Progenitor cell of endocrine pancreas (in vitro differentiated cells): Measurements from ENCODE around the gene NUDT2. TPM values are rescaled to one million over a fixed set of nuclear protein-coding genes. Genes with fewer than 3 reads are reported as not detected.

Experiments used
- DNase-seq: peaks from one replicate; pipeline ENCODE4 v3.0.0; 2021; ENCODE audit warnings: low spot score; ENCODE audit not compliant: unreplicated experiment
- H3K27ac Mint-ChIP-seq: 2 replicates; pipeline ENCODE4 v1.8.0; 2021; ENCODE audit warnings: mild to moderate bottlenecking, moderate library complexity, mixed read lengths
- H3K27me3 Mint-ChIP-seq: 2 replicates; pipeline ENCODE4 v1.8.0; 2021; ENCODE audit warnings: mixed read lengths
- H3K36me3 Mint-ChIP-seq: 2 replicates; pipeline ENCODE4 v1.8.0; 2022; ENCODE audit warnings: mixed read lengths; ENCODE audit not compliant: insufficient read depth
- H3K4me1 Mint-ChIP-seq: 2 replicates; pipeline ENCODE4 v1.8.0; 2021; ENCODE audit warnings: low read depth, mixed read lengths
- H3K4me3 Mint-ChIP-seq: 2 replicates; pipeline ENCODE4 v1.8.0; 2021; ENCODE audit warnings: low read depth, mild to moderate bottlenecking, moderate library complexity, mixed read lengths
- H3K9me3 Mint-ChIP-seq: 2 replicates; pipeline ENCODE4 v1.8.0; 2021; ENCODE audit warnings: low read depth, mixed read lengths
- CTCF ChIP-seq: fragments of 200-600 bp; sonication (generic); IDR thresholded peaks from one replicate; pipeline ENCODE4 v1.5.0; 2021; ENCODE audit warnings: antibody characterized with exemption, mild to moderate bottlenecking; ENCODE audit not compliant: unreplicated experiment
- total RNA-seq: library from RNA; stranded (reverse); gene quantifications from 2 replicates; pipeline ENCODE4 v1.2.1, GENCODE V29; 2021

The NUDT2 gene
- total RNA-seq, 1 donor from 2014 or later = 21.1 TPM

- H3K36me3 Mint-ChIP-seq = no peaks in the 10 kb centered on the region
- peak overlapping the region; percentile 24 for H3K4me3 Mint-ChIP-seq
- no peaks in the 10 kb centered on the region for H3K27me3 Mint-ChIP-seq
- H3K4me1 Mint-ChIP-seq = peaks cover 28% of the 10 kb centered on the region
- H3K9me3 Mint-ChIP-seq = no peaks in the 10 kb centered on the region
- H3K27ac Mint-ChIP-seq = no peak overlapping the region
- no peak for DNase-seq
- TF ChIP-seq CTCF = no peak
These were observed 1.8 kb downstream of the NUDT2 start for GRCh38 chr9:34331196-34331595.

GRCh38 chr9:34332076-34332964 is 3.0 kb downstream of the NUDT2 start:
- DNase-seq = no peak
- Mint-ChIP-seq H3K36me3 (no peaks in the 10 kb centered on the region), H3K9me3 (no peaks in the 10 kb centered on the region), H3K27ac (no peak overlapping the region), H3K4me1 (peaks cover 28% of the 10 kb centered on the region), H3K27me3 (no peaks in the 10 kb centered on the region), H3K4me3 (peak overlapping the region; percentile 12)
- peak; percentile 52 for TF ChIP-seq CTCF

DNA sequence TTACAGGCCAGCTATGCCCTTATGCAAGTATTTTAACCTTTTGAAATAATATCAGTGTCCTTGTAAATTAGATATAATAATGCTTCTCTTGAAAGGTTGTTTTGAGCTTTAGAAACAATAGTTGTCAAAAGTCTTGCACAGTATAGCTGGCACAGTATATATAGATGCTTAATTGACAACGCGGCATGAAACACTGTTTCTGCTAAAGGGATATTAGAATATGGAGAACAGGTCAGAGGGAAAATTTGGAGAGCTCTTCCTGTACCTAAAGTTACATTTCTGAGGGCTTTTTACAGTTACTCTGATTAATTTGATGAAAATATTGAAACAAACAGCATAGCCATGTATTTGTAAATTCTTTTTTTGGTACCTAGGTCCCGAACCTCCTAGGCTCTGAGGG is 4.5 kb downstream of the NUDT2 start:
- no peak overlapping the region for H3K4me3 Mint-ChIP-seq
- H3K27ac Mint-ChIP-seq = no peak overlapping the region
- peaks cover 23% of the 10 kb centered on the region for H3K4me1 Mint-ChIP-seq
- H3K36me3 Mint-ChIP-seq = peaks cover 1% of the 10 kb centered on the region
- no peaks in the 10 kb centered on the region for H3K9me3 Mint-ChIP-seq
- DNase-seq = no peak
- no peak for TF ChIP-seq CTCF
- H3K27me3 Mint-ChIP-seq = no peaks in the 10 kb centered on the region

- Mint-ChIP-seq H3K27ac (peak overlapping the region; percentile 60), H3K9me3 (no peaks in the 10 kb centered on the region), H3K4me1 (peaks cover 23% of the 10 kb centered on the region), H3K4me3 (no peak overlapping the region), H3K27me3 (no peaks in the 10 kb centered on the region), H3K36me3 (peaks cover 1% of the 10 kb centered on the region)
- no peak for DNase-seq
- TF ChIP-seq CTCF = no peak
These were observed 5.0 kb downstream of the NUDT2 start for GRCh38 chr9:34334337-34334824.

DNA sequence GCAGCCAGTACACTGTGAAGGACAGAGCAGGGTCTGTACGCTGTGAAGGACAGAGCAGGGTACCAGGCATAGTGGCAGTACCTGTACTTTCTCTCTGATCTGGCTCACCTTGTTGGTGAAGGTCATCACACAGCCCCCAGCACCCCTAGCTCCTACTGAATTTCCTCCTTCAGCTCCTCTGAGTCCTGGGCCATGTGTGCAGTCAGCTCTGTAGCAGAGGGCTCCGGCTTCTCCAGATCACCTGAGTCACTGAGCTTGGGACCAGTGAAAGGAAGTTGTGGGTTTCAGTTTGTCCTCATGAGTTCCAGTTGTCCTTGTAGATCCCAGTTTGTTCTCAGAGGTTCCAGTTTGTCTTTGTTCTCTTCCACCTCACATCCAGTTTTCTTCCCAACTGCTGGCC is 5.5 kb downstream of the NUDT2 start:
- peaks cover 21% of the 10 kb centered on the region for H3K4me1 Mint-ChIP-seq
- no peak overlapping the region for H3K4me3 Mint-ChIP-seq
- DNase-seq = no peak
- H3K27ac Mint-ChIP-seq = peak overlapping the region; percentile 60
- no peak for TF ChIP-seq CTCF
- no peaks in the 10 kb centered on the region for H3K9me3 Mint-ChIP-seq
- H3K36me3 Mint-ChIP-seq = peaks cover 1% of the 10 kb centered on the region
- H3K27me3 Mint-ChIP-seq = no peaks in the 10 kb centered on the region
